HuH-7.5 (cell line): Measurements from ENCODE around the gene GZF1.

Source experiments
- DNase-seq: peaks from one replicate; pipeline ENCODE4 v3.0.0; 2011; ENCODE audit warnings: low spot score

GZF1 gene

DNA sequence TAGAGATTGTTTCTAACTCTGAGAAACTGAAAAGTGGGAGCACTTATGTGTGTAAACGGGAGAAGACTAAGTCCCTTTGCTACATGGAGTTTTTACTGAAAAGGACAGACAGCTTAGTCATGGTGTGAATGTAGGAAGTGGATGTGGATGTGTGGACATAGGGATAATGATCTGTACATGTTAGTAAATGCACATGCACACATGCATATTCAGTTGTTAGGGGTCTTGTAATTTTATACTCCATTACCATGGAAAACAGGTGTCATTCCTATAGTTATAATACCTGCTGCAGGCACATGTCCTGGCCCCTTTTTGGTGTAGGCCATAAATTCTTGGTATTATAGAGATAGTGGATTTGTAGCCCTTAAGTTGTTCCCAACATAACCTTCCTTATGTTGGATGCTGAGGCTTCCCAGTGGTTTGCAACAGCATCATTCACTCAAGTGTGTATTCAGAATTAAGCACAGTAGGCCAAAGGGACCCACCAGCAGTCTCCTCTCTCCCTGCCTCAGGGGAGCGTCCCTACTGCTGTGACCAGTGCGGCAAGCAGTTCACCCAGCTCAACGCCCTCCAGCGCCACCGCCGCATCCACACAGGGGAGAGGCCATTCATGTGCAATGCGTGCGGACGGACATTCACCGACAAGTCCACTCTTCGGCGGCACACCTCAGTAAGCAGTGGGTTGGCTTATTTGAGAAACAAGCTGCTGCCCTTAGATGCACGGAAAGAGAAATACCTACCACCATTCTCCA, 7.3 kb downstream of the GZF1 start:
- no peak for DNase-seq

DNA sequence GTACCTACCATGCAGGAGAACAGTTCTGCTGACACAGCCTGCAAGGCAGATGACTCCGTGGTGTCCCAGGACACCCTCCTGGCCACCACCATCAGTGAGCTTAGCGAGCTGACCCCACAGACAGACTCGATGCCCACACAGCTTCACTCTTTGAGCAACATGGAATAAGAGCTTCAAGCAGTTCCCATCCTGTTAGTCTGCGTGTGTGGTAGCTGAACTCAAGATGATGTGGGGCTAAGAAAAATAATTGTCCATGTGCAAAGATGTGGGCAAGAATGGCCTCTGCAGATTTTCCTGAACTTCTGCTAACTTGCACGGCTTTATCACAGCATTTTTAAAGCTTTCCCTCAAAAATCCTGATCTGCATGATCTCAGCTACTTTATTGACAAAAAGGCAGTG, 8.3 kb downstream of the GZF1 start:
- DNase-seq, result no peak

DNA sequence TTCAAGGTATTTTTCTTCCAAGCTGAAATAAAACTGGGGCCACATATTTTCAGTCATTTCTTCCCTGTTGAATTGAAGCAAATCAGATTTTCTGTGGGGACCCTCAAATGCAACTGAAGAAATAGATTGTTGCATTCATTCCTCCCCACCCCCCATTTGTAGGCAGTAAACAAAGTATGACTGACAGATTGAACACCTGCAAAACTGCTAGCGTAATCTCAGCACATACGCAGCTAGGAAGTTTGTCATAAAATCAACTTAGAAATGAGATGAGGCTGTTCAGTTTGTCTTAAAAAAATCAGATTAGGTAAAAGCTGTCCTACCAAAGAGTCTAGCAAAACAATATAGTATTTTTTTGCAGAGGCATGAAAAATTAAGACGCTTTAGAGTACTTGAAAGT, 8.9 kb downstream of the GZF1 start:
- no peak for DNase-seq

DNA sequence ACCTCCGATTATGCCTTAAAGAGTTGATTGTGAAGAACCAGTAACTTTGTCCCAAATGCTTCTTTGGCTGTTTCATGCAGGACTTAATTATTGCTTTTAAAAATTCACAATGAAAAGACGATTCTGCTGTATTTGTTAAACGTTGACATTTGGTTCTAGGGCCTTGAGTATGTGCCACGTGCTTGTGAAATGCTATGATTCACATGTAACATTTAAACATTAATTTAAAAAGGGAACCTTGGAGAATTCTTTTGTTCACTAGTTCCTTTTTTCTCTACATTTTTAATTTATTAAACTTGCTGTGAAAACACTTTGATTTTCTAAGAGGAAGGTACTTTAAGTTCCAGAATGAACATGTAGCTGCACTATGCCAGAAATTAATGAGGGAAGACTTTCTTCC, 9.5 kb downstream of the GZF1 start:
- DNase-seq, result no peak

DNA sequence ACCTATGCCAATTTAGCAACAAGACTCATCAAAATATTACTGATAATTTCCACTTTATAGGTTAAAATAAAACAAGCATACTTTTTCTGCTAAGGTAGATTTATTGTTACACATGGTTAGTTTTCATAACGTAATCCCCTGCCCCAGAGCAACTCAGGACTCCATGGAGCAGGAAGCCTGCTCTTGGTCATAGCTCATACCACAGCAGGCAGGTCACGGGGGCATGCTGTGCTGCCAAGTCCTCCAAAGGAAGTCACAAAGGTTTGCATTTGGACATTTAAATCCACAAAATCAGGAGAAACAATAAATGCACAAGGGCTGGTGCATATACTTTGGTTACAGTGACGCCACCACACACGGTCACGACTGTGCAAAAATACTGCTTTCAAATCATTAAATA, 12.5 kb downstream of the GZF1 start:
- no peak for DNase-seq

DNA sequence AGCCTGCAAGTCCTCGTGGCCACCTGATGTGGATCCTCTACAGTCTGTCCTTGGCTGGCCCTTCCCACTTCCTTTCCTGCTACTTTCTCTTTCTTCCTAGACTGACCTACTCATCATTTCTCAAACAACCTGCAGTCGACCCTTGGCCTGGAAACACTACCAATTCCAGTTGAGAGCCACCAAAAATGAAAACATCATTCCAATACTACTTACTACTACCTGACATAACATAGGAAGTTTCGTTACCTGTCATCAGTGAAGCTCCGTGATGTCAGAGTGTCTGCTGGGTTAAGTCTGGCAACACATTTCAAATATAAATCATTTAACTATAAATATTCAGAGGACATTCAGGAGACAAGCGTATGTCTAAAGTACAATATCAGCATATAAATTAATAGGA, 13.8 kb downstream of the GZF1 start:
- no peak for DNase-seq

DNA sequence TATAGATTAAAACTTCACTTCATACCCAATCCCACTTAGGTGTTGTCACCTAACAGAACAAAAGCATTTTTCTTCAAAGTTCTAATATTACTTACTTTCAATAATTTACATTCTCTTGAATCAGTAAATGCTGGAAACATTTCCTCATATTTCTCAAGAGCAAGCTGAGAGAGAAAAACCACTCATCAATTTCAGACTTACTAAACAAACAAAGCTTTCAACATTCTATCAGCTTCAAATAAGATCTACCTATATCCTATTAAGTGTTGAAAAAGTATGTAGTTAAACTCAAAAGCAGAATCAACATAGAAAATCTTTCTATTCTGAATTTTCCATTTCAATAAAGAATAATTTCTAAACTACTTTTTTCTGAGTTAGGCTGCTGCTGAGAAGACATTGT, 17.8 kb downstream of the GZF1 start:
- DNase-seq, result no peak

DNA sequence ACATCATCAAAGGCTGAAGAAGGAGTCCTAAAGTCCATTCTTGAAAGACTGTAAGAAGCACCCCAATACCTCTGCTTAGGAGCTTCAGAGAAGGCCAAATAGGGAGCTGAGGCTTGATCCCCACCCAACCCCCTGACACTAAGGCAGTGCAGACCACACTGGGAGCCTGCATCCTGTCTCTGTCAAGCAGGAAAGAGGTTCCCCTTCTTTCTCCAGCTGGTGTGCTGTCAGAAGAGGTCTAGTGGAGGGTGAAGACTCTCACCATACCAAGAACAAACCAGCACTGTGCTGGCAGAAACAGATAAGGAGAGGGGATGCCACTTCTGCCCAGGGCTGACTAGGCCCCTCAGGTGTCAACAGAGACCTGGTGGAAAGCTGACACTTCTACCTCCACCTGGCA, 19.9 kb downstream of the GZF1 start:
- no peak for DNase-seq

DNA sequence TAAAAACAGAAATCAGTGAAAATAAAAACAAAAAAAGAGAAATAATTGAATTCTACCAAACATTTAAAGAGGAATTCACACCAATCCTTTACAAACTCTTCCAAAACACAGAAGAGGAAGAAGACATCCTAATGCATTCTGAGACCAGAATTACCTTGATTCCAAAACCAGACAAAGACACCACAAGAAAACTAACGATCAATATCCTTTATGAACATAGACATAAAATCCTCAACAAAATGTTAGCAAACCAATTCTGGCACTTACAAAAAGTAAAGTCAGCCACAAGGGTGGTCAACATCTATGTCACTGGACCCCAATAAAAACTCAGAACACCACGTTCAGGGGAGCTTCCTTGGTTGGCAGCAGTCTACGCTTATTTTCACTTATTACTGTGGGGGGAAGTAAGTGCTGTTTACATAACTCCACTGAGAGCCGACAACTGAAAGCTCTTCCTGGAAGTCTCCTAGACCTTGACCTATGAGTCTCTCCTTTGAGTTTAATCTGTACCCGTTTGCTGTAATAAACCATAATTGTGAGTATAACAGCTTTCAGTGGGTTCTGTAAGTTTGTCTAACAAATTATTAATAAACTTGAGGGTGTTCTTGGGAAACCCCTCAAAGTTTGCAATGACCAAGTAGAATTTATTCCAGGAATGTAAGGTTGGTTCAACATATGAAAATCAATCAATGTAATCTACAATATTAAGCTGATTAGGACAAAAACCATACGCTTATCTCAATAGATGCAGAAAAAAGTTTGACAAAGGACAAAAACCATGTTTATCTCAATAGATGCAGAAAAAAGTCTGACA, 24.5 kb downstream of the GZF1 start:
- DNase-seq, result no peak

DNA sequence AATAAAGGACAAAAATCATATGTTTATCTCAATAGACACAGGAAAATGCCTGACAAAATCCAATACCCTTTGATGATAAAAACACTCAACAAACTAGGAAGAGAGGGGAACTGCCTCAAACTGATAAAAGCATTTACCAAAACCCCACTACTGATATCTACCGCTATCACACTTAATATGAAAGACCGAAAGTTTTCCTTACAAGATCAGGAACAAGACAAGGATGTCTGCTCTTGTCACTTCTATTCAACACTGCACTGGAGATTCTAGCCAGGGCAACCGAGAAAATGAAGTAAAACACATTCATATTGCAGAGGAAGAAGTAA, 25.1 kb downstream of the GZF1 start:
- no peak for DNase-seq

DNA sequence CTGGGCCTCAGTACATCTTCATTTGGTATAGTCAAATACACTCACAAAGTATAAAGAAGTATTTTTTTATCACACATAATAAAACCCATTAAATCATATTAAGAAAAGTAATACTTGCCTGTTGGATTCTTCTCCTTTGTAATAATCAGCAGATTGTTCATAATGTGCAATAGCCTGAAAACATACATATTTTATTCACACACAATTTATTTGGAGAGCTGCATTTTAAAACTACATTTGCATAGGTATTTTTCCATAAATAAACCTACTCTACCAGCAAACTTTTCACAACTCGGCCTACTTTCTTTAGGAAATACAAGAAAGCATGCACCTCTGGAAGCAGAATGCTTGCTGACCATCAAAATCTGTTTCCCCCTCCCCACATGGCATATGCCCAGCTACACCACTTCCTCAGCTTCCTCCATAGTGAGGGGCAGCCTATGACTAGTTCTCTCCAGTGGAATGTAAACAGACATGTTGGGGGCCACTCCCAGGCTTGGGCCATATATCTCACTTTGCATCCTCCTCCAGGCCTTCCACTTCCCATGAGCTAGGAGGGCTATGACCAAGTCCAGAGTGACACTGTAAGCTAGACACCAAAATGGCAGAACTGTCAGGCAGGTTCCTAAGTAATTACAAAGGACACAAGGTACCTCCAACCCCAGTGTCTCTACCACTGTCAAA, 28.3 kb downstream of the GZF1 start:
- no peak for DNase-seq

DNA sequence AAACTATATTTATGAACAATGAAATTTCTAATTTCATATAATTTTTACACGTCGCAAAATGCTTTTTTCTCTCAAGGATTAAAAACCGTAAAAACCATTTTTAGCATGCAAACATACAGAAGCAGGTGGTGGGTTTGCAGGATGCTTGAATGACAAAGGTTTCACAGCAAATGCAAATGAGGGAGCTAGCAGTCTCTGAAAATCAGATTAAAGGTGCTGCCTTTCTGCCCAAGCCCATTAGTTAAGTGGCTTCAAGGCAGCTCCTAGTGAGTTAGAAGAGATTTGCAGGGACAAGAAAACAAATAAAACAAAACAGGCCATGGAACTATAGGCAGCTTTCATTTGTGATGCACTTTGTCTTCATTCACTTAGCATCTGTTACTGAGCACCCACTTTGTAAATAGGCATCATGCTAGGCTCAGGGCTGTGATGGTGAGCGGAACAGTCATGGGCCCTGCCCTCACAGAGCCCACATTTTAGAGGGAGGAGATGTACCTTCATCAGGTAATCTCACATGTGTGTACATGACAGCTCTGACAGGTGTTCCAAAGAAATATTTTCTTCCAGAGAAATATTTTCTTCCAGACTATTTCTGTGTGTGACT, 29.8 kb downstream of the GZF1 start:
- DNase-seq, result no peak

DNA sequence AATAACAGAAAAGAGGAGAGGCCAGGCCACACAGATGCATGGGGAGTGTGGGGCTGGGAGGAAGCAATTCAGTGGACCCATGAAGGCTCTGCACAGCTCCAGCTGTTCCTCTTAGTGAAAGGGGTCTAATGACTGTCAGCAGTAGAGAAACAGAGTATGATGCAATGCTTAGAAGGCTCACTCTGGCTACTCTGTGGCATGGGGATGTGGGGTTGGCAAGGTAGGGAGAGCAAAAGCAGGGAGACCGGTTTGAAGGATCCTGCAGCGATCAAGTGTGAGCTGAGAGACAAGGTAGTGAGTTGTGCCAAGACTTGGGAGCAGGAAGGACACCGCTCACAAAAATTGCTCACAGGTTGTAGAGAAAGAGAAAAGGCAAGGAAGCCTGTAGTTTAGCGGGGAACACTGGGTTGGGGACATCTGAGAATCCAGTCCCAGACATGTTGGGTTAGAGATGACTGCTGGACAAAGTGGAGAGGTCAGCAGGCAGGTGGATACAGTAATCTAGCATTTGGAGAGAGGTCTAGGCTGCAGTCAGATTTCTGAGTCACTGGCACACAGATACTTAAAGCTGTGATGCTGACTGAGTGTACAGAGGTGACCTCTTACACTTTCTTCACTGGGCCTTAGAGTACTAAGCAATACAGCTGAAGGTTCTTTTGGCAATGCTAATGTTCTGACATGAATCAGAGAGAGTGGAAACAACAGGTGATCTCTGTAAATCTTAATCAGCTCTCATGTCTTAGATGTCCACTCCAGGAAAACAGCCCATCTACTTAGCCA, 32.2 kb downstream of the GZF1 start:
- no peak for DNase-seq

DNA sequence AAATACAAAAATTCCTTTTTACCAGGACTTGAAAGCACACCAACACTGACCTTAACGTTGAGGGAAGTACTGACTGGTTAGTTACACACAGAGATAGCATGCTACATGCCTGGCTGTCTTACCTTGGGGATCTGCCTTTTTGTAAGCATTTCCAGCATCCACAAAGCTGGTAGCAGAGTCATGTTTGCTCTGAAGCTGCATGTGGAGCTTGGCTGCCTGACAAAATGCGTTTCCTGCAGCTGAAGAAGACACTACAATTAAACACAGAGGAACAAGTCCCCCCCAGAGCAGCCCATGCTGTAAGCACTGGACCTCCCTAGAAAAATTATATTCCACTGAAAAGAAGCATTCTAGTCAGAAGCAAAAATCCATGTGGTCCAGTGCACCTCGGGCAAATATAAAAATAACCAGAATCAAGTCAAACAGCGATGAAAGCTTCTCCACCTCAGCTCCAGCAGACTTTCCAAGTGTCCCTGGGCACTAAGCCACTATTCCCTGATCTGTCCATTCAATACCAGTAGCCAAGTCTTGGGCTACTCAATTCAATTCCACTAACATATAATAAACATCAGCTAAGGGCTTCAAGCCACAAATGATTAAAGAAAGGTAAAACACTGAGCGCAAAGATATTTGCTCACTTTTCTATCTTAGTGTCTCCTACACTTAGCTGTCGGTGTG, 35.1 kb downstream of the GZF1 start:
- DNase-seq, result no peak

DNA sequence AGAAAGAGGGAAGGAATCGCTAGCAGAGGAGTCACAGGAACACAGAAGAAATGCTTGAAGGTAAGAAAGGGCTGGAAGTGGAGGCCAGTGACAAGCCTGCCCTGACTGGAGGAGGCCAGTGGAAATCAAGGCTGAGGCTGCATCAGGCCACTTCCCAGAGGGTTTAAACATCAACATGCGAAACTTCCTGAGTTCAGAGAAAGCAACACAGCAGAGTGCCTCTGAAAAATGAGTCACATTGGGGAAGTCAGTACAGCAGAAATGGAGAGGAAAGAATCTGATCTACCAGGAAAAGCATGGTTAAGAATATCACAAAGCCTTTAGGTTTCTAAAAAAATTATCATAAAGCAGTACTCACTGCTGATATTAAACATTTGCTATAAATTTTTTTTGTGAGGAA, 36.0 kb downstream of the GZF1 start:
- DNase-seq, result no peak

DNA sequence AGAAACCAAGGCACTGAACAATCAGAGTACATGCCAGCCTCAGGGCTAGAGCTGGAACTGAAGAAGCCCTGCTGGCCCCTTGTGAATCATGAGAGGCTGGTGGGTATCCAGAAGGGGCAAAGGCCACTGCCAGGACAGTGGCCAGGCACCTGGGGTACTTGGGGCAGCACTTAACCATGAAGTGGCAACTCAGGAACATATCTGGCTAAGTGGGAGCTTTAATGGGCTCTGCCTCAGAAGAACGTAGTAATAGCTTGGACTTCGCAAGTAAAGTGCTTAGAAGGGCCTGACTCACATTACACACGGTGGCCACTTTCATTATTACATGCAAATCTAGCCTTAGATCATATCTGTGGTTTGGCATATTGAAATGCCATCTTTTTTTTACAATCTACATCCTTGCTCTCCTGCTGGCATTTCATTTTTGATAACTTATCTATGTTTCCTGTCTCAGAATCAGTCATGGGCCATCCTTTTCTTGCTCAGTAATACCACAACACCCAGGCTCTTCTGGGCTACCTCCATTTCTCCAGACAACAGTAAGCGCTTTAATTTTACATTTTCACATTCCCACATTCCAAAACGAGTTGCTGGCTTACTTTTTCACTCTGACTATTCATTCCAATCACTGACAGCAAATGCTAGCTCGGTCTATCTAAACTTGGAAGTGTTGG, 37.7 kb downstream of the GZF1 start:
- DNase-seq, result no peak

DNA sequence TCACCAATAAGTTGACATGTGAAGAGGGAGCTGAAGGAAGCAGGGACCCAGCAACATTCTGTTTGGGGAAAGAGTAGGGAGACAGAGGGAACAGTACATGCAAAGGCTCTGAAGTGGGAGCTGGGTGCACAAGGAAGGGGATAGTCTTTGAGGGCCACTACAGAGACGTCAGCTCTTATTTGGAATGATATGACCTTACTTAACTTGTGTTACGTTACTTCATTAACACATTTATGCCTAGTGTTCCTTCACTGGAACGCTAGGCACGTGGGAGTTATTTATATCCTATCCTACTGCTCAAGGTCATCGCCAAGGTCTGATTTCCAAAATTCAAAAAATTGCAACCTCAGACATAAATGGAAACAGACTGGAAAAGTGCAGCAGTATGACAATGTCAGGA, 39.1 kb downstream of the GZF1 start:
- DNase-seq, result no peak

DNA sequence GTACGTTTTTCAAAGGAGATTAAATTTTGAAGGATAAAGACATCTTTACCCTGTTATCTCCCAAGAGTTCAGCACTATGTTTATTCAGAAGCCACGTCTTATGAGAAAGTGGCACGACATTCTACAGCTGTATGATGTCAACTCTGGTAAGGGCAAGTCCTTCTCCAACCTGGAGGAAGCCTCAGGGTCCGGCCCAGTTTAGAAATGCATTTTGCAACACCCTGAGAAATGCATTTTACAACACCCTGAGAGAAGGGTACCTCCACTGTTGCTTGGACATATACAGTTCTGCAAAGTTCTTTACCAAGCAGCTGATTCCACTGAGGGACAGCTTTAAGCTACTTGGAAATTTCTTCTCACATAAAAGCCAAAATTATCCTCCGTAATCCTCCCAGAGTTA, 41.8 kb downstream of the GZF1 start:
- no peak for DNase-seq

DNA sequence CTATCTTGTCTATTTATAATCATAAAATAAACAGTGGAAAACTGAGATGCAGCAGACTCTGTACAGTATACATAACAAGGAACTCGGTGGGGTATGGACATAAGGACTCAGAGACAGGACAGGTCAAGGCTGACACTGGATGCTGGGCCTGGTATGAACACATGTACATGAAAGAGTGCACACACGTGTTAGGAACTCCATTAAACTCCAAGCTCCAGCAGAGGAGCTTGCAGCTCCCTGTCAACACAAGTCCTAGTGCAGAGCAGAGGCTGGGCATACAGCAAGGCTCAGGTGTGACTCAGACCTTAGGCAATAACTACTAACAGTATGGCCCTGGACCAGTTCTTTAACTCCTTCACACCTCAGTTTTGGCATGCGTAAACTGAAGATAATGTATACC, 42.2 kb downstream of the GZF1 start:
- DNase-seq, result no peak

DNA sequence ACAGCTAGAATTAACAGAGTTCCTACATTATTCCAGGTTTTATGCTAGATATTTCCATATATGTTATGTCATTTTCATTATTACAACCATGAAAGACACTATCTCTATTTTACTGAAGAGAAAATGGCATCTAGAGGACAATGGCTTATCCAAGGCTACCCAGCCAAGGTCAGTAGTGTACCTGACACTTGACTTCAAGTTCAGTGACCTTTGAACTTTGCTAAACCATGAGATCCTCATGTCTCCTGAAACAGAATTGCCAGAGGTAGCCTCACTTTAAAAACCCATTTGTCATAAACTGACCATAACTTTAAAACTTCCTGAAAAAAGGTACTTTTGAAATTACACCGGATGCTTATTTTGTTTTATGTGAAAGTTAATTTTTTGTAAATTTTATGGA, 44.9 kb downstream of the GZF1 start:
- DNase-seq, result no peak
